ENCODE data around the gene LPAR2.
"Not testable (repeated sequence)": the region's sequence is repeated elsewhere in the genome, so short reads cannot be mapped to it uniquely, and the experiment has no call there.

The LPAR2 gene

GRCh38 chr19:19627621-19628500 is at the start of gene LPAR2:
TSS of gene LPAR2 (minus strand) at chr19:19628220. CDS start at chr19:19627275, 945 bp downstream.
- no peak for FAIRE-seq

GRCh38 chr19:19677579-19677978 is 49.6 kb upstream of the LPAR2 start:
- FAIRE-seq: no peak

GRCh38 chr19:19674315-19674714 is 46.3 kb upstream of the LPAR2 start:
- FAIRE-seq: no peak

GRCh38 chr19:19672816-19673215 is 44.8 kb upstream of the LPAR2 start:
- no peak for FAIRE-seq

GRCh38 chr19:19670070-19670551 is 42.1 kb upstream of the LPAR2 start:
- FAIRE-seq: no peak

DNA sequence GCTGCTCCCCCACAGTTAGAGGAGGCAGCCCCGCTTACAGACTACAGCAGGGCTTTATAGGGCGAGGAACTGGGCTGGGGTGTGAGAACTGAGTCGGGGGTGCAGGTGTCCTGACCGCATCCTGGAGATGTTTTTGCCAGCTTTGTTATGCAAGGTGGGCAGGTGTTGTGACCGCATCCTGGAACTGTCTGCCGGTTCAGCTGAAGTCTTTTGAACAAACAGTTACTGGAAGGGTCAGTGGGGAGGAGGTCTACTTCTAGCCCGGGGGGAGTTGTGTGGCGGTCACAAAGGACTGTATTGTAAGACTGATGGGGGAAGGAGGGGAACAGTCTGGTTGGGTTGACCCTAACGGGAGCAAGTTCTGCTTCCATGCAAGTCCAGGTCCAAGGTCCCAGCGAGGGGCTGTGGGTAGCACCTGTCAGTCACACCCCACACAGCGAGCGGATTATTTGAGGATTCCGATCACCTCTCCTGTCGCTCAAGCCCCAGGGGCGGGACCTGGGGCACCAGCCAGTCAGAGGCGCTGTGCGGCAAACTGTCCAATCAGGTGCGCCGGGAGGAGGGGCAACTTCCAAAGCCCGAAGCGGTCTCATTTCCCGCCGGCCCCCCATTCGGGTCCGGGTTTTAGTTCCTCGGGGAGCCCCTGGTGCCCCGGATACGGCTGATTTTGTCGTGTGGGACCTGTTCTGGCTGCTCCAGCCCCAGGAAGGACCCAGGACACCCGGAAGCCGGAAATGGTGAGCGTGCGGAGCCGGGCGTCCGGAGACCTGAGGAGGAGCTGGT is 40.4 kb upstream of the LPAR2 start, which contains the start of gene ZNF101:
ZNF101 (plus strand) TSS at position 610 of the 783 bp plus-strand sequence; CDS start at position 735, 125 bp downstream.
- peak; percentile 5 for FAIRE-seq

GRCh38 chr19:19665420-19665948 is 37.5 kb upstream of the LPAR2 start:
- FAIRE-seq: not testable (repeated sequence)

DNA sequence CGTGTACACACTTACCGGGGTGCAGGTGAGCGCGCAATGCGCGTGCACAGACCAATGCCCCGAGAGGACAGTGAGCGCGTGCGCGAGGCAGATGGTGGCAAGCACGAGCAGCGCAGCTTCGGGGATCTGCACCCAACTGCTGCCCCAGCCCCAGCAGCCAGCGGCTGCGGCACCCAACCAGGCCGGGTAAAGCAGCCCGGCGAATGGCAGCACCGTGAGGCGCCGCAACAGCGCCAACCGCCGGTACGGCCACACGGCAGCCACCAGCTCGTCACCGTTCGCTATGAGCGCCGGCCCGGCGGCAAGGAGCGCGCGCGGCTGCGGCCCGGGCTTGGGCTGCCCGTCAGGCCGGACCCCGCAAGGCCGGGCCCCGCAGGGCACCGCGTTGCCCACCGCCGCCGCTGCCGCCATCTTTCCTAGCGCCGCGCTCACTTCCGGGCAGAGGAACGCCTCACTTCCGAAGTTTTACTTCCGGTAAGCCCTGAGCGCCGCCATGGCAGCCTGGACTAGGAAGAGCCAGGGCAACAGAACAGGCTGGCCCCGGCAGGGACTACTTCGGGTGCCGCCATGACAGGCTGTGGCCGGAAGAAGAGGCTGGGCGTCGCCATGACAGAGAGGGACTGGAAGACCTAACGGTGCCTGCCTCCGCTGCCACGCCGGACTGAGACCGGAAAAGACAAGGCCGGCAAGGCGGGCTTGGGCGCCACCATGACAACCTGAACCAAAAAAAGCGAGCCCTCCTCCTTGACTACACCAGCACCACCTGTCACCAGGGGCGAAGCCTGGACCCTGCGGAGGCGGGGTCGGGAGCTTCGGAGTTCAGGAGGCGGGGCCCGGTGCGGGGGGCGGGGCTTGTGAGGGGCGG is 35.5 kb upstream of the LPAR2 start, which contains the start of gene ATP13A1:
ATP13A1 (minus strand) TSS at position 421 of the 865 bp plus-strand sequence; CDS start at position 411, 10 bp downstream.
- FAIRE-seq: peak; percentile 68

DNA sequence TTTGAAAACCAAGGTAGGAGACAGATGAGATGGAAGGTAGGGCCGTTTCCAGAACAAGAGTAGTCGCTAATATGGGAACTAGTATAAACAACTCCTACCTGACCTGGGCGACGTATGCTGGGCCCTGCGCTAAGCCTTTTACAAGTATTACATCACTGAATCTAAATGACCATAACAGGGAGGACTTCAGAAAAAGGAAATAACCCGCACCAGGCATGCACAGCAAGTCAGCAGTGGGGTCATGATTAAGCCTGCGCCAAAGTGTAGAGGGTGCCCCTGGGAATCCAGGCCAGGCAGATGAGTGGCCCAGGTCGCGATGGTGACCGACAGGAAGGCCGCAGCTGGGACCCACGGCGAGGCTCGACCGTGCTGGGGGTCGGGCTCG is 34.8 kb upstream of the LPAR2 start:
- FAIRE-seq: no peak

GRCh38 chr19:19662344-19662743 is 34.3 kb upstream of the LPAR2 start:
- no peak for FAIRE-seq

- FAIRE-seq: no peak
These were observed 33.7 kb upstream of the LPAR2 start for GRCh38 chr19:19661675-19662251.

DNA sequence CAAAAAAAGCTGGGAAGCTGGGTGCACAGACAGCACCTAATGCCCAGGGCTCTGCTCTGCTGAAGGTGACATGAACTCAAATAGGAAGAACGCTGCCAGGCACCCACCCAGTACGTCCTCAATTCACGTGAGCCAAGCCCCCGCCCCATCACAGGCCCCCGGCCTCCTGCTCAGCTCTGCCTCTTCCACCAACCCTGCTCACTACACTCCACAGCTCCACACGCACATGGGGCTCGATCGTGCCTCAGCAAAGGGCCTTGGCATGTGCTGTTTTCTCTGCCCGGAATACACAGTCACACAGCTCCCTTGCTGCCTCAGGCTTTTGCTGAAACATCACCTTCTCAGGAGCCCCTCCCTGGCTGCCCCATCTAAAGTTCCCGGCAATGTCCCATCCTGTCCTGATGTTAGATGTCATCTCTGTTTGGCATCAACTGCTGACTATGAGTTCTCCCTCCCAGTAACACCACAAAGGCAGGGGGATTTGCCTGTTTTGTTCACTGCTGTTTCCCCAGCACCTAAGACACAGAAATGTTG is 33.2 kb upstream of the LPAR2 start:
- FAIRE-seq: no peak

DNA sequence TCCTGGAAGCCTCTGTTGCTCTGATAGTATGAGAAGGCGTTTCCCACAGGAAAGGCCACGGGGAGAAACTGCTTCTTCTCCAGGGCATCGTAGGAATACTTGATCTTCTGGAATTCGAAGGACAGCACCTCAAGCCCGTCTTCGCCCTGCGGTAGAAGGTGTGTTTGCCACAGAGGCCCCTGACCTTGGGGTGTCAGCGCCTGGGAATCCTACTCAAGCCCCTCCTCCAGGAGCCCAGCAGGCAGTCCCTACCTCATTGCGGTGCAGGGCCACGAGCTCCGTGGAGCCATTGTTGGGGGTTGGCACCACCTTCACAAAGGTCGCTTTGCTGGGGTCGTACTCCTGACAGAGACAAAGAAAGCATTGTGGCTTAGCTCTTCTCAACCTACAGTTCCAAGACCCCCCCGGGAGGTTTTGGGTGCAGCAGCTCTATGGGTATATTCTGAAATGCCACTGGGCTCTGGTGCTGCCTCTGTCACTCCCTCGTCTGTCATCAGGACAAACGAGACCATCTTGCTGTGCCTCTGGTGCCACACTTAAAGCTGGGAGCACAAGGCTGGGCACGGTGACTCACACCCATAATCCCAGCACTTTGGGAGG is 31.7 kb upstream of the LPAR2 start:
- no peak for FAIRE-seq

DNA sequence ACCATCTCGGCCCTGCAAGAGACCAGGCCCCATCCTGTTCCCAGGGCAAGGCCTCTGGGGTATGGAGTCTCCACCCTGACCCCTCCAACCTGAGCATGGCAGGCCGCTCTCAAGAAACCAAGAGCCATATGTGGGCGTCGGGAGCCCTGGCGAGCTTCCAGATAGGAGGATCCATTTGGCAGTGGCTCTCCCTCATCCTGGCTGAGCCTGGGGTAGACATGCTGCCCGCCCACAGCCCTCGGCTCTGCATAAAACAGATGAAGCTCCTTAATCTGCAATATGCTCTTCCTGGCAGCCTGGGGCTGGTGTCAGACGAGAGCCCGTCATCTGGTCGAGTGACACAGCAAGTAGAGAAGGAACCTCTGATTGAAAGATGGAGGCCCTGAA is 29.4 kb upstream of the LPAR2 start:
- FAIRE-seq: no peak

- FAIRE-seq: no peak
These were observed 28.7 kb upstream of the LPAR2 start for GRCh38 chr19:19656451-19657396.

- FAIRE-seq: no peak
These were observed 27.8 kb upstream of the LPAR2 start for GRCh38 chr19:19655641-19656343.

- no peak for FAIRE-seq
These were observed 27.1 kb upstream of the LPAR2 start for GRCh38 chr19:19655051-19655594.

DNA sequence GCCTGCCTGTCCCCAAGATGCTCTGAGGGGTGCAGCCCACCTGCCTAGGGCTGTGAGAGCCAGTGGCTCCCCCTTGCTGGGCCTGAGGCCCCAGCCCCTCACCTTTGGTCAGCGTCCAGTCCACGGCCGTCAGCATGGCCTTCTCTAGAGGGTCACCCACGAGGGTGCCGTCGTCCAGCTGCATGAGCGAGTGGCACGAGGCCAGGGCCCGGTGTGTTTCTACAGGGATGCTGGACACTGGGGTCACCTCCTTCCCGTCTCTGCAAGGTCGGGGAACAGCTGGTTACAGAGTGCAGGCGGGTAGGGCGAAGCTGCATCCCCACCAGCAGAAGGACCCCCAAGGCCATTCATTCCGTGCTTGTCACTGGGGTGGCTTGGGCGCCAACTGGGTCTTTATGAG is 26.4 kb upstream of the LPAR2 start:
- FAIRE-seq: no peak

DNA sequence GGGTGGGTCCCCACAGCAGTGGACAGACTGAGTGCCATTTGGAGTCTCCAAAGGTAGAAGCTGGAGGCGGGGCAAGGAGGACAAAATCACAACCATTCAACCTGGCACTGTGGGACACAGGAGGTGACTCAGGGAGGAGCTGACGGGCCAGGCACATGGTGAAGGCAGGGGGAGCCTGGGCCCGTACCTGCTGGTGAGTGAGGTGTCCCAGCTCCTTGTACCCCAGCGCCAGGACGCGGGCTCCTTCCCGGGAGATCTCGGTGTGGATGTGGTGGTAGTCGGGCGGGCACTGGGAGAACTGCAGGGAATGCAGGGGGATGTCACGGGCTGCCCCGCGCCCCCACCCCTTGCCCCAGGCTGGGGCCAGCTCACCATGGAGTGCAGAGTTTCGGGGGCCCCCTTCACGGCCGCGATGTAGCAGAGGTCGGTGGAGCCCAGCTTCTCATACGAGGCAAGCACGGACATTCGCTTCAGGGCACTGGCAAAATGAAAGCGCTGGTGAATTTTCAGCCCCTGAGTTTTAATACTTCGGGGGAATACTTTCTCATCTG is 25.7 kb upstream of the LPAR2 start:
- FAIRE-seq: no peak
